H1 (cell line): ENCODE measurements around the gene FANCE.

Source experiments
- EP300 ChIP-seq, 2 experiments: IDR thresholded peaks; 1 replicate in 1 of 2; 2 replicates in 1 of 2; pipeline ENCODE4 v1.6.1; 2011 to 2012; ENCODE audit warnings: low read depth in 2 of 2, low read length in 2 of 2, mild to moderate bottlenecking in 2 of 2, borderline replicate concordance in 1 of 2, inconsistent platforms in 1 of 2, moderate library complexity in 1 of 2
- FOSL1 ChIP-seq: IDR thresholded peaks from 2 replicates; pipeline ENCODE4 v1.6.1; 2011; ENCODE audit warnings: mild to moderate bottlenecking, low read depth, low read length, moderate library complexity; ENCODE audit not compliant: insufficient read depth
- POLR2AphosphoS5 ChIP-seq: IDR thresholded peaks from 2 replicates; pipeline ENCODE4 v1.6.1; 2011; ENCODE audit warnings: low read depth, low read length
- RFX5 ChIP-seq: IDR thresholded peaks from 2 replicates; pipeline ENCODE4 v1.6.1; 2011; ENCODE audit warnings: low read depth, low read length, improper control_type of control experiment, borderline replicate concordance
- RNF2 ChIP-seq: fragments of 200-900, 300-1000 bp; sonication (generic); IDR thresholded peaks from 2 replicates; pipeline ENCODE4 v1.7.1; 2016; ENCODE audit warnings: borderline replicate concordance, low read depth, mild to moderate bottlenecking, antibody characterized with exemption, low read length; ENCODE audit not compliant: poor library complexity, severe bottlenecking; ENCODE audit errors: missing control alignments
- SP2 ChIP-seq: IDR thresholded peaks from 2 replicates; pipeline ENCODE4 v1.6.1; 2012; ENCODE audit warnings: mild to moderate bottlenecking, low read length, inconsistent platforms
- TF ChIP-seq, protein P1 (sequence below), 3 experiments: IDR thresholded peaks; 1 replicate in 2 of 3; 2 replicates in 1 of 3; pipeline versions ENCODE4 v1.5.1 to v1.6.1; 2011; ENCODE audit warnings: low read length in 3 of 3, mild to moderate bottlenecking in 3 of 3, inconsistent platforms in 2 of 3, low read depth in 1 of 3, moderate library complexity in 1 of 3; ENCODE audit not compliant: insufficient read depth in 1 of 3; ENCODE audit errors: control extremely low read depth in 1 of 3

GRCh38 chr6:35473075-35473849 is 21.1 kb downstream of the FANCE start:
- TF ChIP-seq POLR2AphosphoS5 (peak; percentile 82; the same call in 1 of the 2 replicates), RFX5 (no peak), EP300 (IDR thresholded peaks at IDR 0.05; ENCODE audit: borderline replicate concordance in 1 of 2, low read depth in 2 of 2, low read length in 2 of 2) (no peak), FOSL1 (no peak), SP2 (no peak), RNF2 (no peak)
- TF ChIP-seq, protein P1, sequence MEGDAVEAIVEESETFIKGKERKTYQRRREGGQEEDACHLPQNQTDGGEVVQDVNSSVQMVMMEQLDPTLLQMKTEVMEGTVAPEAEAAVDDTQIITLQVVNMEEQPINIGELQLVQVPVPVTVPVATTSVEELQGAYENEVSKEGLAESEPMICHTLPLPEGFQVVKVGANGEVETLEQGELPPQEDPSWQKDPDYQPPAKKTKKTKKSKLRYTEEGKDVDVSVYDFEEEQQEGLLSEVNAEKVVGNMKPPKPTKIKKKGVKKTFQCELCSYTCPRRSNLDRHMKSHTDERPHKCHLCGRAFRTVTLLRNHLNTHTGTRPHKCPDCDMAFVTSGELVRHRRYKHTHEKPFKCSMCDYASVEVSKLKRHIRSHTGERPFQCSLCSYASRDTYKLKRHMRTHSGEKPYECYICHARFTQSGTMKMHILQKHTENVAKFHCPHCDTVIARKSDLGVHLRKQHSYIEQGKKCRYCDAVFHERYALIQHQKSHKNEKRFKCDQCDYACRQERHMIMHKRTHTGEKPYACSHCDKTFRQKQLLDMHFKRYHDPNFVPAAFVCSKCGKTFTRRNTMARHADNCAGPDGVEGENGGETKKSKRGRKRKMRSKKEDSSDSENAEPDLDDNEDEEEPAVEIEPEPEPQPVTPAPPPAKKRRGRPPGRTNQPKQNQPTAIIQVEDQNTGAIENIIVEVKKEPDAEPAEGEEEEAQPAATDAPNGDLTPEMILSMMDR (IDR thresholded peaks at IDR 0.05; ENCODE audit: control extremely low read depth in 1 of 3, insufficient read depth in 1 of 3, low read depth in 1 of 3, low read length in 3 of 3): no peak
